Thyroid gland (tissue), 4 donors: ENCODE results near the gene HNRNPLL. TPM values are rescaled to one million over a fixed set of nuclear protein-coding genes. Genes with fewer than 3 reads are reported as not detected.
"Not testable (repeated sequence)": the region's sequence is repeated elsewhere in the genome, so short reads cannot be mapped to it uniquely, and the experiment has no call there.

Experiments used
- DNase-seq, 2 donors: peaks; one replicate each; pipeline ENCODE4 v3.0.0-alpha.2; 2019
- H3K27ac ChIP-seq, 3 donors: fragments of 200-600 bp; sonication (generic); 1 replicate in 2 of 3; 2 replicates in 1 of 3; pipeline ENCODE4 v1.5.1; 2016 to 2019; ENCODE audit warnings: mild to moderate bottlenecking in 1 of 3, moderate library complexity in 1 of 3
- H3K27me3 ChIP-seq: fragments of 200-600 bp; sonication (generic); one replicate; pipeline ENCODE4 v1.5.1; 2019
- H3K36me3 ChIP-seq, 2 donors: fragments of 200-600 bp; sonication (generic); one replicate each; pipeline ENCODE4 v1.5.1; 2016 to 2019
- H3K4me1 ChIP-seq, 2 donors: fragments of 200-600 bp; sonication (generic); one replicate each; pipeline ENCODE4 v1.5.1; 2017 to 2019
- H3K4me3 ChIP-seq, 3 donors: fragments of 200-600 bp; sonication (generic); replicated peaks in 1 of 3; 1 replicate in 2 of 3; 2 replicates in 1 of 3; pipeline ENCODE4 v1.5.1; 2016; ENCODE audit warnings: mild to moderate bottlenecking in 1 of 3
- H3K9me3 ChIP-seq: fragments of 200-600 bp; sonication (generic); one replicate; pipeline ENCODE4 v1.5.1; 2017
- POLR2A ChIP-seq, 2 donors: fragments of 450-650 bp; IDR thresholded peaks; one replicate each; pipeline ENCODE4 v1.6.1; 2017; ENCODE audit warnings: antibody characterized with exemption in 2 of 2, mild to moderate bottlenecking in 2 of 2, moderate library complexity in 1 of 2
- WGBS, 2 donors: methylation state at CpG; one replicate each; pipeline ENCODE4 v1.1.5; 2017; 5-methylcytosine and 5-hydroxymethylcytosine counted together
- intact Hi-C: fragments of 100-400 bp; cut with DNase I; formaldehyde crosslinking; loops from one replicate; pipeline ENCODE4 v1.15.1; 2023
- total RNA-seq, 4 donors: library from RNA; depleted of rRNA; stranded (reverse); fragments of >200 nt; gene quantifications; one replicate each; pipeline ENCODE4 v1.2.3, GENCODE V29; 2016
- TF ChIP-seq, protein P1 (sequence below), 6 experiments: fragments of 200-600 bp in 3 of 6; fragments of 450-650 bp in 3 of 6; sonication (generic) in 3 of 6; IDR thresholded peaks; one replicate each; pipeline ENCODE4 v1.5.1; 2016 to 2019; ENCODE audit warnings: antibody characterized with exemption in 6 of 6, mild to moderate bottlenecking in 2 of 6, inconsistent platforms in 1 of 6, moderate library complexity in 1 of 6

HNRNPLL gene
- total RNA-seq, 4 donors from 2014 or later = 60.1 to 85.1 (median 64.3) TPM

DNA sequence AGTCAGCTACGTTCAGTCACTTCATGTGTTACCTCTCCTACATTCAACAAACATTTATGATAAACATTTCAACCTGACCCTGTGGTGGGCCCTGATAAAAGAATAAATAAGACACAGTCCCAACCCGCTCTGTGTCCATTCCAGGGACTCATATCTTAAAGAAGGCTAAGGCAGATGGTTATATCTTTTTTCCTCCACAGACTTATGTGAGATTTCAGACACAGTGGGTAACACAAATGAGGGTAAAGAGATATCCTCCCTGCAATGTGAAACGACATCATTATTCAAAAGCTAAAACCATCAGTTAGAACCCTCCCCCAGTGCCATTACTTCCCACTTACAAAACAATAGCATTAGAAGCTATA is 11.1 kb upstream of the HNRNPLL start:
- intact Hi-C loops = no loop called here
- peaks cover 0 to 5% of the 10 kb centered on the region in 2 donors for H3K4me1 ChIP-seq
- TF ChIP-seq POLR2A (IDR thresholded peaks at IDR 0.05) = no peak
- TF ChIP-seq, protein P1, sequence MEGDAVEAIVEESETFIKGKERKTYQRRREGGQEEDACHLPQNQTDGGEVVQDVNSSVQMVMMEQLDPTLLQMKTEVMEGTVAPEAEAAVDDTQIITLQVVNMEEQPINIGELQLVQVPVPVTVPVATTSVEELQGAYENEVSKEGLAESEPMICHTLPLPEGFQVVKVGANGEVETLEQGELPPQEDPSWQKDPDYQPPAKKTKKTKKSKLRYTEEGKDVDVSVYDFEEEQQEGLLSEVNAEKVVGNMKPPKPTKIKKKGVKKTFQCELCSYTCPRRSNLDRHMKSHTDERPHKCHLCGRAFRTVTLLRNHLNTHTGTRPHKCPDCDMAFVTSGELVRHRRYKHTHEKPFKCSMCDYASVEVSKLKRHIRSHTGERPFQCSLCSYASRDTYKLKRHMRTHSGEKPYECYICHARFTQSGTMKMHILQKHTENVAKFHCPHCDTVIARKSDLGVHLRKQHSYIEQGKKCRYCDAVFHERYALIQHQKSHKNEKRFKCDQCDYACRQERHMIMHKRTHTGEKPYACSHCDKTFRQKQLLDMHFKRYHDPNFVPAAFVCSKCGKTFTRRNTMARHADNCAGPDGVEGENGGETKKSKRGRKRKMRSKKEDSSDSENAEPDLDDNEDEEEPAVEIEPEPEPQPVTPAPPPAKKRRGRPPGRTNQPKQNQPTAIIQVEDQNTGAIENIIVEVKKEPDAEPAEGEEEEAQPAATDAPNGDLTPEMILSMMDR (IDR thresholded peaks at IDR 0.05) = no peak
- no peak for DNase-seq
- H3K9me3 ChIP-seq = no peaks in the 10 kb centered on the region
- no peak overlapping the region for H3K27ac ChIP-seq
- no peak overlapping the region for H3K4me3 ChIP-seq
- H3K36me3 ChIP-seq = no peaks in the 10 kb centered on the region
- H3K27me3 ChIP-seq = no peaks in the 10 kb centered on the region
- WGBS, 2 donors = 86 to 87% methylated on average over 3 of the region's 3 CpGs

GRCh38 chr2:38613126-38613848 is 10.6 kb upstream of the HNRNPLL start:
- no peaks in the 10 kb centered on the region for H3K9me3 ChIP-seq

DNA sequence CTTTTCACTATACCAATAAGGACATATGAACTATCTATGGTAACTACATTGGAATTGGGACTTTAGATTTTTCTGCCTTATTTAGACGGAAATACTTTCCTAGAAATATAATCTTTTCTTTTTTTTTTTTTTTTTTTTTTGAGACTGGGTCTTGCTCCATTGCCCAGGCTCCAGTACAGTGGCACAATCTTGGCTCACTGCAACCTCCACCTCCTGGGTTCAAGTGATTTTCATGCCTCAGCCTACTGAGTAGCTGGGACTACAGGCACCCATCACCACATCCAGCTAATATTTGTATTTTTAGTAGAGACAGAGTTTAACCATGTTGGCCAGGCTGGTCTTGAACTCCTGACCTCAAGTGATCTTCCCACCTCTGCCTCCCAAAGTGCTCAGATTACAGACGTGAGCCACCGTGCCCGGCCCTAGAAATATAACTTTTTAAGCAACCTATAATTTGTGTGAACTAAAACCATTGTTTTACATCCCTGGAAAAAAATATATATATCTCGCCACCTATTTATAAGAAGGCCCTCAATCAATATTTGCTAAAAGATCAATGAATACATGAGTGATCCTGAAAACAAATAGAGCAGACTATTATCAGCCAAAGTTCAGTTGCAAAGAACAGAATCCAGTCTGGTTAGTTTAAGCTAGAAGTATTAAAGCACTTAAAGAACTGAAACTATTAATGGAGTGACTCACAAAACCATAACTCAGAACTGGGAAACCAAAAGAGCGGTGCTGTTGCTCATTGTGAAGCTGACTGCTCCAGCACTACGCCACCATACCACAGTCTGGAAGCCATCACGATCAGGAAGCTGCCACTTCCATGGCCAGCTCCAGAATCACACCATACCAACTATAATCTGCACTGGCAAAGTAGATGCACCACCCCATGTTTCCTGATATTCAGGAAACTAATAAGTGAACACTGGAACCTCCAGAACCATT is 8.4 kb upstream of the HNRNPLL start:
- no peak overlapping the region for H3K27ac ChIP-seq
- peaks cover 0 to 9% of the 10 kb centered on the region in 2 donors for H3K4me1 ChIP-seq
- WGBS, 2 donors = 81 to 84% methylated on average over 8 of the region's 8 CpGs
- no peak for DNase-seq
- H3K27me3 ChIP-seq = no peaks in the 10 kb centered on the region
- H3K4me3 ChIP-seq = no peak overlapping the region
- no peaks in the 10 kb centered on the region for H3K9me3 ChIP-seq
- TF ChIP-seq, protein P1 (IDR thresholded peaks at IDR 0.05) = no peak
- no peak for TF ChIP-seq POLR2A (IDR thresholded peaks at IDR 0.05)
- no peaks in the 10 kb centered on the region for H3K36me3 ChIP-seq
- intact Hi-C loops = no loop called here

More at GRCh38 chr2:38613126-38613848, 10.6 kb upstream of the HNRNPLL start:
- Histone ChIP-seq H3K27me3 (no peaks in the 10 kb centered on the region), H3K4me1 (no peaks in the 10 kb centered on the region), H3K27ac (no peak overlapping the region), H3K36me3 (no peaks in the 10 kb centered on the region), H3K4me3 (no peak overlapping the region)
- TF ChIP-seq POLR2A (IDR thresholded peaks at IDR 0.05) = no peak
- TF ChIP-seq, protein P1 (IDR thresholded peaks at IDR 0.05) = no peak
- intact Hi-C loops = no loop called here
- WGBS, 2 donors = 85 to 87% methylated on average over 10 of the region's 10 CpGs
- no peak for DNase-seq

- WGBS, 2 donors = 93 to 98% methylated on average over 2 of the region's 2 CpGs
- H3K4me1 ChIP-seq = peaks cover 5 to 19% of the 10 kb centered on the region in 2 donors
- intact Hi-C loops = loop anchor here (10.0 kb wide), 1 partner anchor 56 kb away; the partner anchor contains the start of gene GALM
- DNase-seq, H3K27me3 ChIP-seq, H3K27ac ChIP-seq, H3K36me3 ChIP-seq, H3K9me3 ChIP-seq, H3K4me3 ChIP-seq: not testable (repeated sequence)
These were observed 6.5 kb upstream of the HNRNPLL start for GRCh38 chr2:38609246-38609645.

- WGBS, 2 donors = 94 to 96% methylated on average over 2 of the region's 2 CpGs
- Histone ChIP-seq H3K27ac (no peak overlapping the region), H3K4me1 (peaks cover 6 to 24% of the 10 kb centered on the region in 2 donors), H3K9me3 (no peaks in the 10 kb centered on the region), H3K36me3 (no peaks in the 10 kb centered on the region), H3K4me3 (no peak overlapping the region), H3K27me3 (no peaks in the 10 kb centered on the region)
- DNase-seq = no peak
- intact Hi-C loops = loop anchor here (10.0 kb wide), 1 partner anchor 56 kb away; the partner anchor contains the start of gene GALM
- TF ChIP-seq, protein P1 (IDR thresholded peaks at IDR 0.05) = no peak
- no peak for TF ChIP-seq POLR2A (IDR thresholded peaks at IDR 0.05)
These were observed 6.0 kb upstream of the HNRNPLL start for GRCh38 chr2:38608755-38609154.
